ENCODE measurements around the gene MED26. TPM values are rescaled to one million over a fixed set of nuclear protein-coding genes. Genes with fewer than 3 reads are reported as not detected.
"Not testable (repeated sequence)": the region's sequence is repeated elsewhere in the genome, so short reads cannot be mapped to it uniquely, and the experiment has no call there.

Gene MED26
- 14.2 and 15.1 TPM in 2 replicates for total RNA-seq
- 5.9 and 9.1 TPM in 2 replicates for polyA plus RNA-seq

- peak; percentile 95 to 96 for DNase-seq (ENCODE audit: low read depth in 1 of 2, low spot score in 1 of 2)
- TF ChIP-seq CTCF (IDR thresholded peaks at IDR 0.05; ENCODE audit: low read depth, low read length), result no peak
- H3K36me3 ChIP-seq, result peaks cover 4% of the 10 kb centered on the region
- no peaks in the 10 kb centered on the region for H3K27me3 ChIP-seq
- H3K4me1 ChIP-seq (ENCODE audit: low read depth), result peaks cover 13% of the 10 kb centered on the region
- H3K27ac ChIP-seq, result peak within 1 kb of the TSS; percentile 89
- H3K9me3 ChIP-seq (ENCODE audit: low read depth), result no peaks in the 10 kb centered on the region
- peak within 1 kb of the TSS; percentile 98 for H3K4me3 ChIP-seq
These were observed at the start of gene MED26 for GRCh38 chr19:16628183-16628983. MED26 (minus strand) TSS chr19:16628204; CDS start chr19:16627943, 261 bp downstream.

GRCh38 chr19:16677055-16677454, 49.1 kb upstream of the MED26 start:
- Histone ChIP-seq H3K27me3 (no peaks in the 10 kb centered on the region), H3K4me3 (no peak overlapping the region), H3K9me3 (ENCODE audit: low read depth) (no peaks in the 10 kb centered on the region), H3K36me3 (peaks cover 5% of the 10 kb centered on the region), H3K27ac (no peak overlapping the region), H3K4me1 (ENCODE audit: low read depth) (no peaks in the 10 kb centered on the region)
- DNase-seq (ENCODE audit: low read depth in 1 of 2, low spot score in 1 of 2), result peak in 1 of 2 donors; percentile 6
- no peak for TF ChIP-seq CTCF (IDR thresholded peaks at IDR 0.05; ENCODE audit: low read depth, low read length)

GRCh38 chr19:16676101-16676798, 48.2 kb upstream of the MED26 start:
- H3K9me3 ChIP-seq (ENCODE audit: low read depth), result no peaks in the 10 kb centered on the region
- no peaks in the 10 kb centered on the region for H3K4me1 ChIP-seq (ENCODE audit: low read depth)
- no peak overlapping the region for H3K4me3 ChIP-seq
- no peak overlapping the region for H3K27ac ChIP-seq
- TF ChIP-seq CTCF (IDR thresholded peaks at IDR 0.05; ENCODE audit: low read depth, low read length), result no peak
- no peak for DNase-seq (ENCODE audit: low read depth in 1 of 2, low spot score in 1 of 2)
- no peaks in the 10 kb centered on the region for H3K27me3 ChIP-seq
- peaks cover 5% of the 10 kb centered on the region for H3K36me3 ChIP-seq

GRCh38 chr19:16673839-16674238, 45.8 kb upstream of the MED26 start:
- H3K4me1 ChIP-seq (ENCODE audit: low read depth); H3K27me3 ChIP-seq; DNase-seq (ENCODE audit: low read depth in 1 of 2, low spot score in 1 of 2); H3K4me3 ChIP-seq; H3K27ac ChIP-seq; H3K36me3 ChIP-seq; H3K9me3 ChIP-seq (ENCODE audit: low read depth): not testable (repeated sequence)

GRCh38 chr19:16673231-16673630, 45.2 kb upstream of the MED26 start:
- no peaks in the 10 kb centered on the region for H3K27me3 ChIP-seq
- no peaks in the 10 kb centered on the region for H3K4me1 ChIP-seq (ENCODE audit: low read depth)
- H3K36me3 ChIP-seq, result no peaks in the 10 kb centered on the region
- H3K4me3 ChIP-seq, result no peak overlapping the region
- H3K9me3 ChIP-seq (ENCODE audit: low read depth), result no peaks in the 10 kb centered on the region
- no peak for DNase-seq (ENCODE audit: low read depth in 1 of 2, low spot score in 1 of 2)
- no peak for TF ChIP-seq CTCF (IDR thresholded peaks at IDR 0.05; ENCODE audit: low read depth, low read length)
- no peak overlapping the region for H3K27ac ChIP-seq
